NCI-H82 treated with DMSO at 0.1 percent for 48 hours (cell line): ENCODE measurements around the gene ETV1.

Source experiments
- DNase-seq: peaks from one replicate; lab custom pipeline; 2025; ENCODE audit not compliant: unreplicated experiment; lab: John Stamatoyannopoulos, UW

Gene ETV1

GRCh38 chr7:13882051-13882450, 107.4 kb downstream of the ETV1 start:
- DNase-seq: no peak

- DNase-seq: no peak
Measured at GRCh38 chr7:13880789-13881188, 108.7 kb downstream of the ETV1 start.

GRCh38 chr7:13879994-13880686, 109.3 kb downstream of the ETV1 start:
- no peak for DNase-seq

DNA sequence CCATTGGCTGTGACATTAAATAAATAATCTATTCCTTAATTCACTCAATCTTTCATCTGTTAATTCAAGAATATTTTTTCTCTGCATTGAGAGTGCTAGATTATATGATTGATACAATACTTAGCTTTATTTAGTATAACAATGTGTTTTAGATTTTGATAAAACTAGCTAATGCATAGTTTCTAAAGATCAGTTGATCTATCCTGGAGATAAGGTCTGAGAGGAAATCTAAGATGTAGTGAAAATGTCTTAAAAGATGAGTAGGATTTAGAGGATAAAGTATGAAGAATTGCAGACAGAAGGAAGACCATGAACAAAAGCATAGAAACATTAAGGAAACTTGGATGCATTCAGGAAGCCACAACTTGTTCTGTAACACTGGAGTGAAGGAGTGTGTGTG, 110.3 kb downstream of the ETV1 start:
- no peak for DNase-seq

GRCh38 chr7:13878154-13878553, 111.3 kb downstream of the ETV1 start:
- DNase-seq: no peak

DNA sequence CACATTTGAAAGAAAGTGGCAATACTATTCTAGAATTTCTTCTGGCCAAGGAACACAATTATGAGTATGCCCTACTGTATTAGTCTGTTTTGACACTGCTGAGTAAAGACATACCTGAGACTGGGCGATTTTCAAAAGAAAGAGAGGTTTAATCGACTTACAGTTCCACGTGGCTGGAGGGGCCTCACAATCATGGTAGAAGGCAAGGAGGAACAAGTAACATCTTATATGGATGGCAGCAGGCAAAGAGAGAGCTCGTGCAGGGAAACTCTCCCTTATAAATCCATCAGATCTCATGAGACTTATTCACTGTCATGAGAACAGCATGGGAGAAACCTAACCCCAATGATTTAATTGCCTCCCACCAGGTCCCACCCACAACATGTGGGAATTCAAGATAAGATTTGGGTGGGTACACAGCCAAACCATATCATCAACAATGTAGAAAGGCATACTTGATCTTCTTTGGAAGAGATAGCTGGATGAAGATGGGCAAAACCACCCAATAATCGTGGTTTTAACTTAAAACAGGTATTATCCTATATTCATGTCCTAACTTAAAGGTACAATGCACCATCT, 113.9 kb downstream of the ETV1 start:
- no peak for DNase-seq

DNA sequence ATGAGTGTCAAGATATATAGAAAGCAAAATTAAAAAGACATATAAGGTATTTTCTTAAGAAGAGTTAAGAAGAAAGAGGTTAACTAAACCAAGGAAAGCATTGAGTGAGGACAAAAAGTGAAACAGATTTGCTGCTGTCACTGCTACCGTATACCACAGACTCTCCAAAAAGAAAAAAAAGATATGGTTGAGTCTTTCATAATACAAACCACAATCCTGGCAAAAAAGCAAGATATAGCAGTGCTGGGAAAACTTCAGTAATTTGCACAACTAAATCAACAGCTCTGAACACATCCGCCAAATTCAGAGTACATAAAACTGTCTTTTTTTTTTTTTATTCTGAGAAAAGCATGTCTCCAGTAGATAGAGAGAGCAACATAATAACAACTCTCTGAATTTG, 114.7 kb downstream of the ETV1 start:
- no peak for DNase-seq

- no peak for DNase-seq
Measured at GRCh38 chr7:13872709-13873108, 116.8 kb downstream of the ETV1 start.

- DNase-seq: no peak
Measured at GRCh38 chr7:13871008-13871407, 118.5 kb downstream of the ETV1 start.

- no peak for DNase-seq
Measured at GRCh38 chr7:13860734-13861133, 128.7 kb downstream of the ETV1 start.

DNA sequence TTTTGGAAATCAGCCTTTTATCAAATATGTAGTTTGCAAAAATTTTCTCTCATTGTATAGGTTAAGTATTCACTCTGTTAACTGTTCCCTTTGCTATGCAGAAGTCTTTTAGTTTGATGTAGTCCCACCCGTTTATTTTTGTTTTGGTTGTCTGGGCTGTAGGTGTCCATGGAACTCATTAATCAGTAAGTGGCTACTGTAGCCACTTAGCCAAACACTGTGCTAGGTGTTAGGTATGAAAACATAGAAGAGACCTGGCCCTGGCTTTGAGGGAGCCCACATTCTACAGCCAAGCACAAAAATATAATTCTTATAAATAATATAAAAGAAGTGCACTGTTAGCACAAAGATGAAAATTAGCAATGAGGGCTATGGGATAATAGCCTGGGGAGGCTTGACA, 133.5 kb downstream of the ETV1 start:
- no peak for DNase-seq

DNA sequence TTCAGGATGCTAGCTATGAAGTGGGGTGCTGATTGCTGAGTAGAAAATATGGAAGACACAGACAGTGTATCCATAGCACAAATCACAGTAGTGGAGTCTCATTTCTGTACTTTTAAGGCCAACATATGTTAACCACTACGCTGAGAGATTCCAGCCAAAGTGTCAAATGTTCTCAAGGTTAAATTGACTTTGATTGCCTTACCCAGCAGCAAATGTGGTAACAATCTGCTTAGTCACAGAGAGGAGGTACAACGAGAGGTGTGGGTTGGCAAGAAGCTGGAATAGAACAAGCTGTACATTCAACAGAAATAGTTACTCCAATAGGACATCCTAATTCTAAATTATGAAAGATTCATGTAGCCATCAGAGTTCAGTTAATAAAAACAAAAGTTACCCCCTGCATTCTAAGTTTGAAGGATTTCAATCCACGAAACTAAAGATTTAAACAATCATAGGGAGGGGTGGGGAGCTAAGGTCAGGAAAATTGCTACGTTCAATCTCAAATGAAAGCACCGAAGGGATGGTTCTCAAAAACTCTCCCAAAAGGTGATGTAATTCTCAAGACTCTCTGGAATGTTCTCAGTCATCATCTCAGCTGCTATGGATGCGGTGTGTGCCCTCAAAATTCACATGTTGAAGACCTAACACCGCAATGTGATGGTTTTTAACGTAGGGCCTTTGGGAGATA, 137.0 kb downstream of the ETV1 start:
- no peak for DNase-seq

GRCh38 chr7:13851736-13852135, 137.7 kb downstream of the ETV1 start:
- DNase-seq: no peak

DNA sequence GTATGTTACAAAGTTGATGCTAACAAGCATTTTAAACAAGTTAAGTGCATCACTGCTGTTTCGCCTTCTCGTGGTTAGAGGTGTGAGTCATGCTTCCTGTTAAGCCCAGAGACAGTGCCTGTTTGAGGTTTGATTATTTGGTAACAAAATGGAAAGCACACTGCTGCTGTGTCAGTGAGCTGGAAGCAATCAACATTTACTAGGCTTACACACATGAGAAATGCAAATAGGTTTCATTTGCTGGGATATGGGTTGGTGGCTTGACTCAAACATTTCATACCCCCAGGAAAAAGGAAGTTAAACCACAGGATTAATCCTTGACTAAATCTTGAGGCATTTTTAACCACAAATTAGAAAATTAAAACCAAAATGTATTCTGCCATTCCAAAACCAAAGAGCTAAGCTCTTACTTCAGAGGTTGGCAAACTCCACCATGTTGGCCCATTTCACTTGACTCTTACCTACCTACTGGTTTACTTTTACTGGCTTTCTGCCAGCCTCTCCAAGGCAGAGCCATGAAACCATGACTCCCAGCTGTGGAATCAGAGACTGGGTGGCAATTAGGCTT, 139.2 kb downstream of the ETV1 start:
- DNase-seq: no peak

DNA sequence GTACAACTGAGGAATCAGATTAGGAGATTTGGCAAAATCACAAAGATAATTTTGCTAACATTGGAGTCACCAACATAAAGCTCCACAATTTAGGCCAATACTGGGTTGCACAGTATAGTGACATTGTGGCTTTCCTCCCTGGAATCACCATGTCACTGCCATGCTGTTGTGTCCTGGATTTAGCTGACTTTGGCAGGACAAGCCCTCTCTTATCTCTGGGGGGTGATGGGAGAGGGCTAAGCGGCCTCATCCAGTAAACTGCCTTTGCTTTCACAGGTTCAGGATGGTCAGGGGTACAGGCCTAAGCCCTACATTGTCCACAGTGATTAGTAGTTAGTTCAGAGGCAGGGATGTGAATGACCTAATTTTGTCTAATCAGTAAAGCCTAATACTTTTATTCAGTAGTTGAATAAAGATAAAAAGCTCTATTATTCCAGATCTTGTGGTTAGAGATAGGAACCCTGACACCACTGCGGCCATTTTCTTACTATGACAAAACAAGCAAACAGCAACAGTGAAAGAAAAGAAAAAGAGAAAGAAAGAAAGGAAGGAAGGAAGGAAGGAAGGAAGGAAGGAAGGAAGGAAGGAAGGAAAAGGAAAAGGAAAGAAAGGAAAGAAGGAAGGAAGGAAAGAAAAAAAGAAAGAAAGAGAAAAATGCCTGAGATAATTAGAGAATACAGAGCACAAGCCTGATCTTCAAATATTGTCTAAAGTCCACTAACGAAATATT, 140.1 kb downstream of the ETV1 start:
- no peak for DNase-seq

DNA sequence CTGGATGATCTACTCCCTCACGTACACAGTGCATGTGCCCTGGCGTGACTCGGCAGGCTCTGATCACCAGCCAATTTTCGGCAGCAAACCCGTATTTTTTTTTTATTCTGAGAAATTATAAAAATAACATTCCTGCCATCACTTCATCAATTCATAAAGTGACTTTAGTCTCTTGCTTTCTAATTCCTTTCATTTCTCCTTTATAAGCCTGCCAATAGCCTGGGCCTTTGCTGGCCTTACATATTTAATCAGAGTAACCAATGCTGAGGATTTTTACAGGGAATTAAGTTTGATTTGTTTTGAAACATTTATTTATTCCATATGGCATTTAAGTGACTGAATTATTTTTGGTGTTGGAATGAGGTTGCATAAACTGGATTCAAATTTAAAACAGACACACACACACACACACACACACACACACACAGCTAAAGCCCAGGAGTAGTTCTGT, 140.8 kb downstream of the ETV1 start:
- DNase-seq: no peak

DNA sequence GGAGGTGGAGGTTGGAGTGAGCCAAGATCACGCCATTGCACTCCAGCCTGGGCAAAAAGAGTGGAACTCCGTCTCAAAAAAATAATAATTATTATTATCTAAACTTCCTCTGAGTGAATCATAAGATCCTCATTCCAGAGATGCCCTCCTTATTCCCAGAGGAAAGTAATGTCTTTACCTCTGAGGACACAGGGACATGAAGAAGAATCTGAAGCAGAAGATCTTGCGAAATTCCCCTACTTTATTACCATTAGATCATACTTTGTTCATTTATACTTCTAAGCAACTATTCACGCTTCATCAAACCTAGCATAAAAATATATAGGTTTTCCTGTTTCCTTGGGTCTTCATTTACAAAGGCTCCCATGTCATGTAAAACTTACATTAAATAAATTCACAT, 143.1 kb downstream of the ETV1 start:
- no peak for DNase-seq

DNA sequence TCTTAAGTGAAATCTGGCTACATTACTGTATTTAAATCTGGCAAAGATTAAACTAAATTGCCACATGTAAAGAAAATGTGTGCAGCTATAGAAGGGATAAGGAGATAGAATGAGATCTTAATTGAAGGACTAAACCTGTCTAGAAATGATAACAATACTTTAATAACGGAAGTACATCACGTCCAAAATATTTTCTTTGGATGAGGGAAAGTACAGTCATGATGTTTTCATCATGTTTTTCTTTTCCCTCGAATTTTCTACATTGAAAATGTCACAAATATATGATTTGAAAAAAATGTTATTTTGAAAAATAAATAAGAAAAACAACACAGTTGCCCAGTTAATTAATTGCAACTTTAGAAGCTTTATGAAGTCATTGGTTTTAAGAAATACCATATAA, 143.9 kb downstream of the ETV1 start:
- DNase-seq: no peak

- DNase-seq: no peak
Measured at GRCh38 chr7:13844954-13845353, 144.5 kb downstream of the ETV1 start.

- no peak for DNase-seq
Measured at GRCh38 chr7:13841284-13841683, 148.2 kb downstream of the ETV1 start.
